ENCODE data around the gene CD1C.

The CD1C gene

GRCh38 chr1:158289811-158290210 is at the start of gene CD1C:
Gene CD1C, plus strand, starts transcription at chr1:158289923. Its CDS starts 142 bp downstream, at chr1:158290065.
- DNase-seq, result no peak
- no peak within 1 kb of the TSS for H3K4me2 ChIP-seq (ENCODE audit: insufficient read depth, low read length)

GRCh38 chr1:158246650-158247049 is 43.1 kb upstream of the CD1C start:
- H3K27me3 ChIP-seq (ENCODE audit: insufficient read depth, low read length, poor library complexity), result no peaks in the 10 kb centered on the region
- H2AFZ ChIP-seq (ENCODE audit: low read depth, low read length), result no peak overlapping the region
- no peak overlapping the region for H3K4me3 ChIP-seq (ENCODE audit: low read depth in 1 of 2, low read length in 2 of 2)
- peak overlapping the region; percentile 63 for H3K9ac ChIP-seq (ENCODE audit: low read depth, low read length)
- peak overlapping the region; percentile 100 for H3K27ac ChIP-seq (ENCODE audit: low read length)
- peaks cover 77% of the 10 kb centered on the region for H3K4me1 ChIP-seq (ENCODE audit: insufficient read depth, low read length)
- no peaks in the 10 kb centered on the region for H3K9me3 ChIP-seq (ENCODE audit: insufficient read depth, low read length, severe bottlenecking)
- ATAC-seq (ENCODE audit: insufficient read depth, low read depth) (peak; percentile 34), DNase-seq (peak; percentile 82)
- H3K79me2 ChIP-seq (ENCODE audit: insufficient read depth, low read length), result peaks cover 29% of the 10 kb centered on the region
- TF ChIP-seq EZH2 (IDR thresholded peaks at IDR 0.05; ENCODE audit: borderline replicate concordance, low read depth, low read length, severe bottlenecking) (no peak), CTCF (IDR thresholded peaks at IDR 0.05; ENCODE audit: borderline replicate concordance, extremely low read depth, low read length, poor library complexity, severe bottlenecking) (peak; percentile 68)
- H4K20me1 ChIP-seq (ENCODE audit: insufficient read depth, low read length), result no peaks in the 10 kb centered on the region
- peak overlapping the region; percentile 55 for H3K4me2 ChIP-seq (ENCODE audit: insufficient read depth, low read length)
- H3K36me3 ChIP-seq (ENCODE audit: insufficient read depth, low read length), result no peaks in the 10 kb centered on the region

More at GRCh38 chr1:158289811-158290210, at the start of gene CD1C:
- H3K9ac ChIP-seq (ENCODE audit: low read depth, low read length), result no peak within 1 kb of the TSS
- ATAC-seq (ENCODE audit: insufficient read depth, low read depth), result no peak
- H3K27me3 ChIP-seq (ENCODE audit: insufficient read depth, low read length, poor library complexity), result no peaks in the 10 kb centered on the region
- H3K4me3 ChIP-seq (ENCODE audit: low read depth in 1 of 2, low read length in 2 of 2), result no peak within 1 kb of the TSS
- TF ChIP-seq CTCF (IDR thresholded peaks at IDR 0.05; ENCODE audit: borderline replicate concordance, extremely low read depth, low read length, poor library complexity, severe bottlenecking) (no peak), EZH2 (IDR thresholded peaks at IDR 0.05; ENCODE audit: borderline replicate concordance, low read depth, low read length, severe bottlenecking) (no peak)
- H4K20me1 ChIP-seq (ENCODE audit: insufficient read depth, low read length), result no peaks in the 10 kb centered on the region
- H3K9me3 ChIP-seq (ENCODE audit: insufficient read depth, low read length, severe bottlenecking), result no peaks in the 10 kb centered on the region
- no peaks in the 10 kb centered on the region for H3K79me2 ChIP-seq (ENCODE audit: insufficient read depth, low read length)
- H2AFZ ChIP-seq (ENCODE audit: low read depth, low read length), result no peak within 1 kb of the TSS
- H3K36me3 ChIP-seq (ENCODE audit: insufficient read depth, low read length), result no peaks in the 10 kb centered on the region
- H3K4me1 ChIP-seq (ENCODE audit: insufficient read depth, low read length), result peaks cover 86% of the 10 kb centered on the region
- H3K27ac ChIP-seq (ENCODE audit: low read length), result peak within 1 kb of the TSS; percentile 51

GRCh38 chr1:158248118-158248517 is 41.6 kb upstream of the CD1C start:
- Histone ChIP-seq H3K4me2 (ENCODE audit: insufficient read depth, low read length) (peak overlapping the region; percentile 55), H3K4me1 (ENCODE audit: insufficient read depth, low read length) (peaks cover 92% of the 10 kb centered on the region), H3K27me3 (ENCODE audit: insufficient read depth, low read length, poor library complexity) (no peaks in the 10 kb centered on the region), H3K9me3 (ENCODE audit: insufficient read depth, low read length, severe bottlenecking) (no peaks in the 10 kb centered on the region), H3K27ac (ENCODE audit: low read length) (peak overlapping the region; percentile 100), H4K20me1 (ENCODE audit: insufficient read depth, low read length) (no peaks in the 10 kb centered on the region), H3K4me3 (ENCODE audit: low read depth in 1 of 2, low read length in 2 of 2) (peak overlapping the region in 1 of 2 experiments; percentile 39; a peak in 2 of 4 replicates), H3K9ac (ENCODE audit: low read depth, low read length) (peak overlapping the region; percentile 63), H2AFZ (ENCODE audit: low read depth, low read length) (0 out of 2 replicates have a peak overlapping the region, but pooled peaks have one; percentile 2), H3K36me3 (ENCODE audit: insufficient read depth, low read length) (no peaks in the 10 kb centered on the region), H3K79me2 (ENCODE audit: insufficient read depth, low read length) (peaks cover 44% of the 10 kb centered on the region)
- DNase-seq (peak; percentile 90), ATAC-seq (ENCODE audit: insufficient read depth, low read depth) (peak; percentile 77)
- TF ChIP-seq CTCF (IDR thresholded peaks at IDR 0.05; ENCODE audit: borderline replicate concordance, extremely low read depth, low read length, poor library complexity, severe bottlenecking) (no peak), EZH2 (IDR thresholded peaks at IDR 0.05; ENCODE audit: borderline replicate concordance, low read depth, low read length, severe bottlenecking) (no peak)
